Left ventricle myocardium inferior (tissue), 1 donor: ENCODE results near the gene EEFSEC. TPM values are rescaled to one million over a fixed set of nuclear protein-coding genes. Genes with fewer than 3 reads are reported as not detected.

ENCODE experiments used
- DNase-seq: peaks from one replicate; pipeline ENCODE4 v3.0.0-alpha.2; 2020
- H3K27ac ChIP-seq: fragments of 200-600 bp; replicated peaks from 2 replicates; pipeline ENCODE4 v1.8.0; 2021
- H3K27me3 ChIP-seq: fragments of 200-600 bp; 2 replicates; pipeline ENCODE4 v1.8.0; 2021; ENCODE audit warnings: low read depth
- H3K36me3 ChIP-seq: fragments of 200-600 bp; 2 replicates; pipeline ENCODE4 v1.8.0; 2021
- H3K4me1 ChIP-seq: fragments of 200-600 bp; 2 replicates; pipeline ENCODE4 v1.8.0; 2021
- H3K4me3 ChIP-seq: fragments of 200-600 bp; 2 replicates; pipeline ENCODE4 v1.8.0; 2021; ENCODE audit warnings: mild to moderate bottlenecking, moderate library complexity
- H3K9me3 ChIP-seq: fragments of 200-600 bp; replicated peaks from 2 replicates; pipeline ENCODE4 v1.8.0; 2021
- intact Hi-C: fragments of 100-400 bp; cut with micrococcal nuclease; formaldehyde crosslinking; loops from one replicate; pipeline ENCODE4 v1.11.0; 2022
- total RNA-seq: library from RNA; stranded (reverse); fragmentation: NEBNext Ultra II Directional; extraction: Animal tissue kit (Norgen Biotek cat#: 25700); gene quantifications from one replicate; pipeline ENCODE4 v1.2.1, GENCODE V29; 2021
- TF ChIP-seq, protein P1 (sequence below): fragments of 200-600 bp; IDR thresholded peaks from 2 replicates; pipeline ENCODE4 v1.8.0; 2021; ENCODE audit warnings: antibody characterized with exemption, mild to moderate bottlenecking, borderline replicate concordance
- donor health status: DM: no; HTN: yes; CAD: no; lungs with severe emphysema.

Gene EEFSEC
- total RNA-seq, 1 donor from 2014 or later, result 23.7 TPM

DNA sequence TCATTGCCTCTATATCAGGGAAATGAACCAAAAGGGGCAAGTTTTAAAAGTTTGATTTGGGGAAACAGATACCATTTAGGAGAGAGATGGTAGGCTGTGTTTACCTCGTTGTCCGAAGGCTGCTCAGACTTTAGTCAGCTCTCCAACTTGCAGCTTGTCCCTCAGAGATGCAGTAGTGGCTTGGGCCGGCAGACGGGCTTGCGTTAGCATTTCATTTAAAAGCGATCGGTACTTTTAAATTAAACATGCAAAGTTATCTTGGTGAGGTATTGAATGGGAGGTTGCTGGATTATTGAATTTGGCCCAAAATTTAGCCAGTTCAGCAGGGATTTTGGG, 26.2 kb downstream of the EEFSEC start:
- TF ChIP-seq, protein P1, sequence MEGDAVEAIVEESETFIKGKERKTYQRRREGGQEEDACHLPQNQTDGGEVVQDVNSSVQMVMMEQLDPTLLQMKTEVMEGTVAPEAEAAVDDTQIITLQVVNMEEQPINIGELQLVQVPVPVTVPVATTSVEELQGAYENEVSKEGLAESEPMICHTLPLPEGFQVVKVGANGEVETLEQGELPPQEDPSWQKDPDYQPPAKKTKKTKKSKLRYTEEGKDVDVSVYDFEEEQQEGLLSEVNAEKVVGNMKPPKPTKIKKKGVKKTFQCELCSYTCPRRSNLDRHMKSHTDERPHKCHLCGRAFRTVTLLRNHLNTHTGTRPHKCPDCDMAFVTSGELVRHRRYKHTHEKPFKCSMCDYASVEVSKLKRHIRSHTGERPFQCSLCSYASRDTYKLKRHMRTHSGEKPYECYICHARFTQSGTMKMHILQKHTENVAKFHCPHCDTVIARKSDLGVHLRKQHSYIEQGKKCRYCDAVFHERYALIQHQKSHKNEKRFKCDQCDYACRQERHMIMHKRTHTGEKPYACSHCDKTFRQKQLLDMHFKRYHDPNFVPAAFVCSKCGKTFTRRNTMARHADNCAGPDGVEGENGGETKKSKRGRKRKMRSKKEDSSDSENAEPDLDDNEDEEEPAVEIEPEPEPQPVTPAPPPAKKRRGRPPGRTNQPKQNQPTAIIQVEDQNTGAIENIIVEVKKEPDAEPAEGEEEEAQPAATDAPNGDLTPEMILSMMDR, result no peak
- Histone ChIP-seq H3K27ac (no peak overlapping the region), H3K4me3 (peak overlapping the region; percentile 42), H3K9me3 (no peaks in the 10 kb centered on the region), H3K27me3 (no peaks in the 10 kb centered on the region), H3K4me1 (peaks cover 73% of the 10 kb centered on the region), H3K36me3 (no peaks in the 10 kb centered on the region)
- no peak for DNase-seq
- intact Hi-C loops, result loop anchor here (10.0 kb wide), 2 partner anchors 135 to 315 kb away; partner anchors contain the start of gene GATA2

GRCh38 chr3:128180436-128180835, 27.2 kb downstream of the EEFSEC start:
- Histone ChIP-seq H3K4me3 (no peak overlapping the region), H3K36me3 (no peaks in the 10 kb centered on the region), H3K27ac (no peak overlapping the region), H3K27me3 (no peaks in the 10 kb centered on the region), H3K4me1 (peaks cover 63% of the 10 kb centered on the region), H3K9me3 (no peaks in the 10 kb centered on the region)
- no peak for DNase-seq
- TF ChIP-seq, protein P1, result no peak
- intact Hi-C loops, result no loop called here

DNA sequence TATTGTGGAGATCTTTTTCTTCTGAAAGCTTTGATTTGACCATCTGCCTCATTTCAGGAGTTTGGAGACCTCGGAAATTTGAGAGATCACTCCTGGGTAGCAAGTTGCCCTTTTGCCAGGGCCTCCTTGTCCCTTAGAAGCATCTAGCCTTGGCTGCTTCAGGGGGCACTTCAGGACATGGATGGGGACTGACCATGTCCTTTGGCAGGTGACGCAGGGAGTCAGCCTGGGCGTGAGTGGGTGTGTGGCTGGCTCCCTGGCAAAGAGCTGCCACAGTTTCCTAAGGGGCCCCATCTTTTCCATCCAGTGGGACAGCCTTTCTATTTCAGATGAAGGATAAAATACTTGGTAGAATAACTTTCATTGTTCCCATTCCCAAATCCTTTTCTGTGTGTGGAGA, 27.6 kb downstream of the EEFSEC start:
- Histone ChIP-seq H3K9me3 (no peaks in the 10 kb centered on the region), H3K27ac (no peak overlapping the region), H3K4me3 (no peak overlapping the region), H3K4me1 (peaks cover 58% of the 10 kb centered on the region), H3K36me3 (no peaks in the 10 kb centered on the region), H3K27me3 (no peaks in the 10 kb centered on the region)
- TF ChIP-seq, protein P1, result no peak
- no peak for DNase-seq
- intact Hi-C loops, result no loop called here

DNA sequence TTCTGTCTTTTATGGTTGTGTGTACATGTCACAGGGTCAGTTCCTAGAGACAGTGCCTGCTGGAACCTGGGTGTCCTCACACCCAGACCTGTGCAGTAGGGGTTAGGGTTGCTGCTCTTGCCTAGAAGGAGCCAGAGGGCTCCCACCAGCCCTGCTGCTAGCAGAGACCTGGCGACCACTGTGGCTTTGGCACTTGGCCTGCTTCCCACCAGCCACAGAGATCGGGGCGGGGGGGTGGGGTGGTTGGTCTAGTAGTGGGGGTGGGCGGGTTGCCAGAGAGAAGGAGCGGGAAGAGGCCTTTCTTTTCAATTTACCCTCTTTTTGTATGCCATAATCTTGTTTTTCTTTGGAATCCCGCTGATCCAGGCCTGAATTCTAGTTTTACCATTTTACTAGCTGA, 29.4 kb downstream of the EEFSEC start:
- no peak for DNase-seq
- Histone ChIP-seq H3K4me1 (peaks cover 42% of the 10 kb centered on the region), H3K27me3 (no peaks in the 10 kb centered on the region), H3K27ac (no peak overlapping the region), H3K9me3 (no peaks in the 10 kb centered on the region), H3K36me3 (no peaks in the 10 kb centered on the region), H3K4me3 (no peak overlapping the region)
- TF ChIP-seq, protein P1, result no peak
- intact Hi-C loops, result no loop called here

GRCh38 chr3:128185630-128186447, 32.6 kb downstream of the EEFSEC start:
- Histone ChIP-seq H3K27me3 (no peaks in the 10 kb centered on the region), H3K27ac (no peak overlapping the region)
- intact Hi-C loops, result no loop called here

More at GRCh38 chr3:128185630-128186447, 32.6 kb downstream of the EEFSEC start:
- DNase-seq, result no peak
- TF ChIP-seq, protein P1, result no peak
- Histone ChIP-seq H3K4me3 (no peak overlapping the region), H3K36me3 (no peaks in the 10 kb centered on the region), H3K4me1 (peaks cover 12% of the 10 kb centered on the region), H3K9me3 (no peaks in the 10 kb centered on the region)
